Stimulated activated CD4-positive, alpha-beta T cell treated with anti-CD3 and anti-CD28 coated beads, Interleukin-2, amount 100 ng/mL, for 4 hours (primary cell): ENCODE measurements around the gene SC5D.

Experiments used
- DNase-seq: peaks from one replicate; pipeline ENCODE4 v3.0.0-alpha.2; 2020; ENCODE audit warnings: low read depth

Gene SC5D

DNA sequence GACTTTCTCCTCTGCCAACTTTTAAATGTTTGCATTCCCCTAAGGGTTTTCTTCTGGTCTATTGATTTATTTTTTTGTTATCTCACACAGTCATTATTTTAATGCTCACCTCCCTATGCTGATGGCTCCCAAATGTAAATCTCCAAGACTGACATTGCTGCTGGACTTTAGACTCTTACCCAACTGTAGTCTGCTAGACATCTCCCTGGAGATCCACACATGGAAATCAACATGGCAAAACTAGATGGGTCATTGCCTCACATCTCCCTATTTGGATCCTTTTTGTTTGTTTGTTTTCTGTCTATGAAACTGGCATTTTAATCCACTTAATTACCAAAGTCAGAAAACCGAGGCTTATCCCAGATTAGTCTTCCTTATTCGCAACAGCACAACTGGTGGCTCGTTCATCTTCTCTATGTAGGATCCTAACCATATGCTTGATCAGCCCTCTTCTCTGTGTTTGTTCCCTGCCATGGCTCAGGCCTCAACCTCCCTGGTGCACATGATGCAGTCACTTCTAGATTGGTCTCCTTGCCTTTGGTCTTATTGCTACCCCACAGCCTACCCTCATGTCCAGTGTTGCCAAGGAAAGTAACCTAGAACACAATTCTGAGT, 37.3 kb downstream of the SC5D start:
- no peak for DNase-seq

DNA sequence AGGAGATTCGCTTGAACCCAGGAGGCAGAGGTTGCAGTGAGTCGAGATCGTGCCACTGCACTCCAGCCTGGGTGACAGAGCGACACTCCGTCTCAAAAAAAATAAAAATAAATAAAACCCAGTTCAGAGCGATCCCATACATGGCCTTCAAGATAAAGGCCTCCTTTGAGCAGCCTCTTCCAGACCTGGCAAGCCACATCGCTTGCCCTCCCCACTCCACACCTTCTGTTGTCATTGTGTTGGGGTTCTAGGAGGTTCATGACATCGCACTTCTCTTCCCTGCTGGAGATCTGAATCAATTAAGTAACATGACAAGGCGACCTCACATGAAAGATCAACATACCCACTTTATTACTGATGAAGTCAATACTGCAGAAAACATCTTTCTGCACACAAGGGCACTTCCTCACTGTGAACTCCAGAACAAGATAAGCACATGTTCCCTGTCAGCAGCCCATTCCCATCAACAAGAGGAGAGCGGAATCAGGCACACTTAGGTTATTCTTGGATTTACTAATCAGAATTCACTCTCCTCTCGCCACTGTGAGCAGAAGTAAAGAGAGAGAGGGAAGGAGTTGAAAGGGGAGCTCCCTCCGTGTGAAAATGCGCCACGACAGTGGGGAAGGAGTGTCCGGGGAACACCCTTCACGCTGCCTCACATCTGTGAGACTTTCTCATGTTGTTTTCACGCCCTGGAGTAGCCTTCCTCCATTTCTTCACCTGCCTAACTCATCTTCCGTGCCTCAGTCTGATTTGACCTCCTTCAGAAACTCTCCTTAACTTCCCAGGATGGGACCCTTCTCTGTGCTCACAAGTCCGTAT, 38.3 kb downstream of the SC5D start:
- DNase-seq, result no peak

DNA sequence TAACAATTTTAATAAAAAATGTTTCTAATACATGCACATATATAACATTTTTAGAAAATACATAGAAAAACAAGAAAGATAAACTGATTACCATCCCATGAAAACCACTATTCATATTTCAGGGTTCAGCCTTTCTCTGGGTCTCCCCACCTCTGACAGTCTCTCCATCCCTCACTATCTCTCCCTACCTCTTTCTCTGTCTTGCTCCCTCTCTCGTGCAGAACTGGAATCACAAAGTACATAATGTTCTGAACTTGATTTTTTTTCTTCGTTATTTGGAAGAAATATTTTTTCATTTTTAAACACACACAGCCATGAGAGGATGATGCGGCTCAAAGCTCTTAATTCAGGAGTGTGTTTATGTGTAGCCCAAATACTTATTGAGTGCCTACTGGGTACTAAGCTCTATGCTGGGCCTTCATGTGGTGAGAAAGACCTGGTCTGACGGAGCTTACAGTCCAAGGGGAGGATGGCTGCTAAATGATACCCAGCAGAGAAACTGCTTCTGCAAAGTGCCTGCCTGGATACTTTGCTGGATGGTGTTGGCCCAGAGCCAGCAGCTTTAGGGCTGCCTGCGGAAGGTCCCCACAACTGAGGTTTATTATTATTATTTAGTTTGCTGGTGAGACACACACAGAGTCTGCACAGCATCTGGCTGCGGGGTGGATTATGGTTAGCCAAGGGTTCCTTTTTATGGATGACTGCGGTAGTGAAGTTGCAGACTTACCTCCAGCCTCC, 42.6 kb downstream of the SC5D start:
- no peak for DNase-seq

DNA sequence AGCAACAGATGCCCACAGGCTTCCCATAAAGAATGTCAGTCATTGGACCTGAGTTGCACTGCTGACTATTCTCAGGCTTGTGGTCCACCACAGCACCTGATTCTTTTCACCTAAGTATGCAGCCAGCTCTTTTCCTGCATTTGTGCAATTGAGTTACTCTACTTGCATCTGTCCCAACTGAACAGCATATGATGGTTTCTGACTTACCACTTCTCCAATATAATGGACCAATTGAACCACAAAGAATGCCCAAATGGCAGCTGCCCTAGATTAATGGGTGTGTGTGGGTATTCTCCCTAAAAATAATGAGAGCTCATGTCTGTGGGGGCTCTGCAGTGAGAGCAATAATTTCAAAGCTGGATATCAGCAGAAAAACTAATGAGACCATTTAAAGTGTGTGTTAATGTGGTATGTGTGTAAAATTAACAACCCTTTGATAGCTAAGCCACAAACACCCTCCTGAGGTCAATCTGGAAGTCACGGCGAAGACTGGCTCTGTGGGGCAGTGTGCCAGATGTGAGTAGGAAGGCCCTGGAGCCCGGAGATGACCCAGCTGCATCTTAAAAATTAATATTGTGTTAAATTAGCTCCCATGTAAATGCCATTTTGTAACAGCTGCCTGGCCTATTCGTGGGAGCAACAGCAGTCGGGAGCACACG, 43.8 kb downstream of the SC5D start:
- DNase-seq, result no peak

DNA sequence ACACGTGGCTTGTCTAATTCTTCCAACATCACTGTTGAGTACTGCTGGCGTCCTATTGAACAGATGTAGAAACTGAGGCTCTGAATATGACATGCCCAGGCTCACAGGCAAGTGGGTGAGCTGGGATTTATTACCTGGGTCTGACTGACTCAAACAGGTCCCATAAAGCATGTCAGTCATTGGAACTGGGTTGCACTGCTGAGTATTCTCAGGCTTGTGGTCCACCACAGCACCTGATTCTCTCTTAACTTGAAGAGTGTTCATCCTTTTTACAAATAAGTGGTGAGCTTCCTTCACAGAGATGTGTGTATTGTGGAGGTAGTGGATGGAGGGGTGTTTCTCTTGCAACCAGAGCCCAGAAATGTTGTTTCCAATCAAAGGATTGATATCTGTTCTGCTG, 44.5 kb downstream of the SC5D start:
- DNase-seq, result no peak

DNA sequence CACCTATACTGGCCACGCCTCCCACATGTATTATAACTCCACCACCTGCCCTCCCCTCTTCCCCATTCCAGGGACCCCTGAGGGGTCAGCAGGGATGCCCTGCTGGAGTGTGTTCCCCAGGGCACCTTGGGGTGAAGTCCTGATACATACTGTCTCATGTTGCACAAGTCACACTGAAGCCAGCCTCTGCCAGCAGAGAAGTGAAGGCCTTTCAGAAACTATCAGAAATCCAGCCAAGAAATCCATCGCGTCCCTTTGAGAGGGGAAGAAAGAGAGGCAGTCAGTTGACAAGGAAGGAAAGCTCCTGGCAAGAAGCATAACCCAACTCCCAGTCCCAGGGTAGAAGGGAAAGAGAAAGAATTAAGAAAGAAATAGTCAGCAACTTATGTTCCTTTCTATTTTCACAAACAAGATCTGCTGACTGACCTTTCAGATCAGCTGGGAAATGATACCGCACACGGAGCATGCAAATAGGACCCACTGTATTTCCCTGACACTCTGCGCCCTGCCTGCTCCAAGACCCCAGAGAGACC, 45.2 kb downstream of the SC5D start:
- no peak for DNase-seq

DNA sequence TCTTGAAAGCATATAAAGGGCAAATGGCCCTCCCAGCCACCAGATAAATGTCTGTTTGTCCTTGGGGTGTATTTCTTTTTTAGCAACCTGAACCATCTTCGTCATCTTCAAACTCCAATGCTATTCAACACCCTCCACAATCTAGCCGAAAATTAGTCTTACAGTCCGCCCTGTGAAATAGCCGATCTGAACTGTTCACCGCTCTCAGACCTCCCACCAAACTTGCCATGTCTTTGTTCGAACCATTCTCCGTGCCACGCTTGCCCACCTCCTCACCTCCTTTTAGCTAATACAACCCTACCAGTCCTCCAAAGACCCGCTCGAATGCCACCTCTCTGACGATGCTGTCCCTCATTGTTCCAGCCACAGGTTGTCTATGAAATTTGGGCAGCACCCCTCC, 46.0 kb downstream of the SC5D start:
- DNase-seq, result no peak

DNA sequence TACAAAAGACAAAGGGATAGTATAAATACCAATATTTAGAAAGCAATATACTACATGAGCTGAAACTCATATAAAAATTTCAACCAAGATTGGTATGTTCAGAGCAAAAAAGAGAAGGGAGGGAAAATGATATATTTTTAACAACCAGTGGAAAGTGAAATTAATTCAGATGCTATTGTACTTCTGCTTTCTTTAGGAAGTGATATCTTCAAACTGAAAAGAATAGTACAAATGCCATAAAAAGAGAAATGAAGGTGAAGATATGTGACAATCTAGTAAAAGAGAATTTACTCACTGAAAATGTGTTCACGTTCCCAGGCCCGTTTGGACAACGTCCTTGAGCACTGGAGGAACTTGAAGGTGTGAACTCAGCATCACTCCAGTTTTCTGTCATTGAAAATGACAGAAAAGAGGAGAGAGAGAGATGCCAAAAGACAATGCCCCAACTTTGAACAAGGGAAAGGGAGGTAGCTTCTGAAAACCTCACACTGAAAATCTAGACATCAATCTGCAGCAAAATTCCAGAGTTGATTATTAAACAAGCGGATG, 47.5 kb downstream of the SC5D start:
- no peak for DNase-seq

DNA sequence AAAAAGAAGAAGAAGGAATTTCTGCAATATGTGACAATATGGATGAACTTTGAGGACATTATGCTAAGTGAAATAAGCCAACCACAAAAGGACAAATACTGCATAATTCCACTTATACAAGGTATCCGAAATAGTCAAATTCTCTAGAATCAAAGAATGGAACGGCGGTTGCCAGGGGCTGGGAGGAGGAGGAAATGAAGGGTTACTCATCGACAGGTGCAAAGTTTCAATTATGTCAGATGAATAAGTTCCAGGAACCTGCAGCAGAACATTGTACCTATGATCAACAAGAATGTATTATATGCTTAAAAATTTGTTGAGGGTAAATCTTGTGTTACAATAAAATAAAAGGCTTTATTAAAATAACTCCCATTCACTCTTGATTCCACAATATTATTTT, 49.0 kb downstream of the SC5D start:
- peak; percentile 5 for DNase-seq

DNA sequence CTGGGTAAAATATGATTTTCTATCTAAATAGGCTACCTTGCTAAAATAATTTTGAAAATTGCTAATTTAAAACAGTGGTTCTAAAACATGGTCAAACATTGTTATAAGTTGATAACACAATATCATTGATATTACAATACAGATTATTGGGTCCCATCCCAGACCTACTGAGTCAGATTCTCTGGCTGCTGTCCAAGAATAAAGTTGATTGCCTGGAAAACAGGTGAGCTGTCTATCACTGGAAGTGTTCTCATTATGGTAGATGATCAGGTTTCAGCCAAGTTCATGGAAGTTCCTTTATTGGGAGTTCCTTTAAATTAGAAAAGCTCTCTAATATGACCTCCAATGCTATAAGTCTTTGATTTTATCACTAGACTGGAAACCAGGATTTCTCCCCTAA, 52.3 kb downstream of the SC5D start:
- no peak for DNase-seq

DNA sequence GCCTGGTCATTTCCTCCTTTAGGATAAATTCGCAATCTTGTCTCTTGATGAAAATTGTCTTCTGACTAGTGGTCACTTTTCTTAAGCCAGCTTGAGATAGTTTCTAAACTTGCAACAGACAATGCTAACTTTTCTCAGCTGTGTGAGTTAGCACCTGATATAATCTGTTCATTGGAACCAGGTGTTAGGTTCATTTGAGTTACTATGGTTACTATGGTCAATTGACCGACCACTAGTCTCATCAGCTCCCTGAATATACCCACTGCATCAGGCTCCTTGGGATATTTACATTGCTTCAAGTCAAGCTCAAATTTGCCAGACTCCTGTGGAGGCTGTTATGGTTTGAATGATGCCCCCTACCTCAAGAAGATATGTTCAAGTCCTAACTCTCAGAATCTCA, 54.5 kb downstream of the SC5D start:
- DNase-seq, result no peak

DNA sequence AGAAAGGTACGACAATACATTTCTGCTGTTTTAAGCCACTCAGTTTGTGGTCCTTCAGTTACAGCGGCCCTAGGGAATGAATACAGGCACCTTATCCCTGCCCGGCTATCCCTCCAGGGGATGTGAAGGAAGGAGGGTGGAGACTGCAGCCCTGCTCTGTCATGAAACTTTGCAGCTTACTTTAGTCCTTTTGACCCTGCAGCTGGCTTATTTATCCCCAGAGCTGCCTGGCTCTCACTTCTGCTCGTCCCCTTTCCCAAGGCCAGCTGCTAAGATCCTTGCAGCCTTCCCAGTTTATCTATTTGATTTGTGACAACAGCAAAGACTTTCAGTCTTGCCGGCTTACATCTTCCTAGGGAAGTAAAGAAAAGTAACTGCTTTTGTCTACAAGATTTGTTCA, 55.2 kb downstream of the SC5D start:
- no peak for DNase-seq

DNA sequence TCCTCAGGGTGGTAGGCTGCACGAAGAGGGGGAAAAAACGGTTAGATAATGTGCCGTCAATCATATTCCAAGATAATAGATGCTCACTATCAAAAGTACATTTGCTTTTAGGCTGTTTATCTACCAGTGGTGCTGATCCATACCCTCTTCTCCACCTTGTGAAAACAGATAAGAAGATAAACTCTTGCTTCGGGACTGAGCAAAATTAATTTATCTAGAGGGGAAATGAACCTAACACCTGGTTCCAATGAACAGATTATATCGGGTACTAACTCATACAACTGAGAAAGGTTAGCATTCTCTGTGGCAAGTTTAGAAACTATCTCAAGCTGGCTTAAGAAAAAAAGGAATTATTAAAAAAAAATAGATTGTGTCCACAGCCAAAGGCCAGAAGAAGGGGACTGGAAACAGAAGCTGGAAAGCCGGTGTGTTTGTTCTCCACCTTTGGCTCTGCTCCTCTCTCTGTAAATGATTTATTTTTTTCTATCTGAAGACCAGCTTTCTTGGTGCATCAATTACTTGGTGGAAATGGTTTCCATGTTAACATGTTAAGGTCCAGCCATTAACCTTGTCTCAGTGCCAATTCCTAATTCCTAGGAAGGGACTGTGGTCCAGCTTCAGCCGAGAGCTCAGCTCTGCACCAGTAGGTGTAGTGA, 55.8 kb downstream of the SC5D start:
- no peak for DNase-seq

DNA sequence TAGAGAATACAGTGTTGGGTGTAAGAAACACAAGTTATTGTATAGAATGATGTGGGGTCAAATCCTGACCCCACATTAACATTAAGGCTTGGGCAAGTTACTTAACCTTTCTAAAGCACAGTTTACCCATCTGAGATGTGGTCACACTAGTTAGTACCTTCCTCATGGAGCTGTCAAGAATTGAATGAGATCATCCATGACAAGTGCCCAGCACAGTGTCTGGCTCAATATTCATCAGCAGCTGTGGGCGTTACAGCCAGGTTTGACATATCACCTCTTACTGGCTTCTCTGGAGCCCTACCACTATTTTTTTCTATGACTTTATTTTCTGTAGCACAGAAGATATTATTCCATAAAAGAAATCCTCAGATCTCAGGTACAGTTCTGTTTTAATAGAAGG, 57.2 kb downstream of the SC5D start:
- no peak for DNase-seq

DNA sequence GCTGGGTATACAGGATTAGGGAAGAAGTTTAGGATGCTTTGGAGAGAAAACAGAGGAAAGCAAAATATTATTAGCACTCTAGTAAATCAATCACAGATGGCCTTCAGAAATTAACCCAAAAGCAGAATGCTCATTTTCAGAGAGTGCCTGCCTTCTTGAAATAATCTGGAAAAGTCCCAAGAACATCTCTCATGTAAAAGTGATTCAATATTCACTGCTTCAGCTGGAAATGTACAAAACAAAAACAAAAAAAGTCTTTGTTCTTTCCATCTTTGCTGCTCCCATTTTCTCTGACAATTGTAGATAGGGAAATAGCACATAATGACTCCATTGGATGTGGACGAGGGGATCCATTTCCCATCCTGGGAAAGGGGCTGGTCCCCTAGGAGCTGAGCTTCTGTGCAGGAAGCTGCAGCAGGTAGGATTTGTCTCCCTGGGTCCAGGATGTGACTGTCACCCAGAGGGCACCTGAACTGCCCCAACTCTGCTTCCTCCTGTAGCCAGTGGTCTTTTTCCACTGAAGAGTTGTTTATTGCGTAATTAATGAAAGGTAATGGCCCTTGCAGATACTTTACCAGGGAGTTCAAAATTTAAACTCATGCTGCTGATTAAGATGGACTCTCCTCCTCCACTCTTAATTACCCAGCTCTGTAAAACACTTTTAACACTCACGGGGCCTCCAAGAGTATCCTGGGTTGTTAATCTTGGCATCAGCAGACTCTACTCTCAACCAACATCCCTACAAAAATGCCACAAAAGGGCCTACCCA, 57.9 kb downstream of the SC5D start:
- no peak for DNase-seq

DNA sequence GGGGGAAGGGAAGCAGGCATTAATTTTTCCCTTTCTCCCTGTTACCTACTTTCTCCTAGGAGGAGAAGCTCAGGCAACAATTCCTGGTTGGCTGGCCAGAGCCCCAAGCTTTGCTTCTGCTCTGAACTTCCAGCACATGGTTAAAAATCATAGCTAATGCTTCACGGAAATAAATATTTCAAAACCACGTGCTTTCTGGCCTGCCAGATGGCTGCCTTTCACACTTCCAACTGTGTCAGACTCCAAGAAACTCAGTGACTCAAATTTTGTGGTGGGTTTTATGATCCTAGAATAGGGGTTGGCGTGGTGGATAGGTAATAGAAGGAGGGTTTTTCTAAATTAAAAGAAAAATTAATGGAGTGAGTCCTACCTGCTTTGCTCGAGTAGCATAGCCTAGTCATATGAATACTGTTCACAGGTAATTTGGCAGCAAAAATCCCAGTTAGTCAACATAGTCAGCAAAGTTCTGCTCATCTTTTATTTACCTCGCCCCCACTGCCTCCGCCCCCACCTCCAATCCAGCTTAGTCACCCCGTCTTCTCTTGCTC, 58.6 kb downstream of the SC5D start:
- no peak for DNase-seq

DNA sequence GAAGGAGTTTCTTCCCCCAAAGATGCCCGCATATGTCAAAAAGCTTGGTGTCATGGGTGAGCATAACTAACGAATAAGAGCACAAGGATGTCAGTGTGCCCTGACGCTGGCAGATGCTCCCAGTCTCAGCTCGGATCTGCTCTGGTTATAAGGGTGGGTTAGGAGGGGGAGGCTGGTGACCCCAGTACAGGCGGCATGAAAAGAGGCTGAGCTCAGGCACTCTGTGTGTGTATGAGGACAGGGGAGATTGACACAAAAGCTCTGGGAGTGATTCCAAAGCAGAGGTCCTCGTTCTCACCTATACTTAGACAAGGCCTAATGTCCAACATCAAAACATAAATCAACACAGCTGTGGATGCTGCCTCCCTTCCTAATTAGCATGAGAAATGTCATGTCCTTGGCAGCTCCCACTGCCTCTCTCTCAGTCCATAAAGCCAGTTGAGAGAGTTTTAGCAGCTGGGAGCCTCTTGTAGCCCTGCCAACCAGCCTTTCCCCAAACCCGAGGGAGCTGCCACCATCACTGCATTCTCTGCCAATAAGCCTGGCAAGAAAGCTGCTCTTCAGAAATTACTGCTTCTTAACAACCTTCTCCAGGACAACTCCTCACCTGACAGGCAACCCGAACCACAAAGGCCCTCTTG, 59.8 kb downstream of the SC5D start:
- DNase-seq, result no peak

DNA sequence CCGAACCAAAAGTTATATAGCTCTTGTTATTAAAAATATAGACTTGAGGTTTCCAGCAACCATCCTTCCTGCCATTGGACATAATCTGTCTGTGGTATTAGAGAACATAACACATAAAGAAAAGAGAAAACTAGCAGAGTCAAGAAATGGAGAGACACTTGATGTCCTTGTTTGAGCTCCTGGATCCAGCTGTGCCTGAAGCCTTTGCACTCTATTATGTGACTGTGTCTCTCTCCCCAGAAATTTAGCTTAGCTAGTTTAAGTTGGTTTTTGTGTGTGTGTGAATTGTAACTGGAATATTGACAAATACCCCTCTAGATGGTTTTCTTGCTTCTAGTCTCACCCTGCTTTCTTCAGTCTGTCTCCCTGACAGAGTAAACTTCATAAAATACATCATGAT, 61.6 kb downstream of the SC5D start:
- no peak for DNase-seq

DNA sequence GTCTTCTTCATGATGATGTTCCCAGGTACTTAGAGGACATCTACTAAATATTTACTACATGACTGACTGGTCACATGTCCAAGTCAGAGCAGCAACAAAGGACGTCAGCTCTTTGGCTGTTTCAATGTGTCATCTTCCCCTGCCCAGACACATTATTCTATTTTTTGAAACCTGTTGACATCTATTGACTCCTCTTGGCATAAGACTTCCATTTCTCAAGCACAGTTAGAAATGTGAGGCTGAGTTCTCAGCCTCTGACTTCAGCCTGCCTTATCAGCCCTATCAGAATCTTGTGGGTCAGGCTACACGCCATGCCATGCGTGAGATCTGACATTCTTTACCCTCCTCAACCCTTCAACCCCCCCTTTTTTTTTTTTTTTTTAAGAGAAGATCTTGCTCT, 63.8 kb downstream of the SC5D start:
- DNase-seq, result no peak
